NCI-H1092 (cell line): ENCODE results near the gene RRP36.
A peak's percentile ranks its signal among the peaks of the same experiment; 100 is the strongest.
"Not testable (repeated sequence)": the region's sequence is repeated elsewhere in the genome, so short reads cannot be mapped to it uniquely, and the experiment has no call there.

ENCODE experiments used
- DNase-seq: peaks from one replicate; lab custom pipeline; 2025; lab: John Stamatoyannopoulos, UW

The RRP36 gene

GRCh38 chr6:43037706-43038105, 16.3 kb downstream of the RRP36 start:
- no peak for DNase-seq

GRCh38 chr6:43038727-43039126, 17.3 kb downstream of the RRP36 start:
- DNase-seq = no peak

DNA sequence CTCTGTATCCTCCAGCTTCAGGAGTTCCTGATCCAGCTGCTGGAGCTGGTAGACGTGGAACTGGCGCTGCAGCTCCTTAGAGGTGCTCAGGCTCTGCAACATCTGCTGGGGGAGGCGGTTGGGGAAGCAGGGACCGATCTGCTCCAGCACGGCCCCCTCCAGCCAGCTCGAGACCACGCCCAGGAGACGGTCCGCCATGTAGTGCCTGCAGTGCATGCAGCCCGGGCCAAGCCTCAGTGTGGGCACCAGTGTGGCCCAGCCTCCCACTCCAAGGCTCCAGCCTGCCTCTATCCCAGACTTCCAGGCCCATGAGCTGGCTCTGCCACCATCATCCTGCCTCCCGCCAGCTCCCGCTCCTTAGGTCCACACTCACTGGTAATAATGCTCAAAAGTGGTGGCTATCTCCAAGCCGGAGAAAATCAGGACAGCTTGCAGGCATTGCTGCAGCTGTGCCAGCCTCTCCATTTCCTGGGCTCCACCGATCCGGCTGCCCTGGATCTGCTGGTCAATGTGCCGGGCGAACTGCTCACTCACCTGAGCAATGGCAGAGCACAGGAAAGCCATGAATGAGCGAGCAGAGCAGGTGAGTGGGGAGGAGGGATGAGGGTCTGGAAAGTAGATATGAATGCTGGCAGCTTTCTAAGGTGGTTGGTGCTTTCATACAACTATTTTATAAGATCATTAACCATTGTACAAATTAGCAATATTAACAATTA, 19.3 kb downstream of the RRP36 start:
- DNase-seq = no peak

- DNase-seq = not testable (repeated sequence)
Observed at GRCh38 chr6:43041475-43041874, 20.1 kb downstream of the RRP36 start.

- DNase-seq = no peak
Observed at GRCh38 chr6:43043310-43043709, 21.9 kb downstream of the RRP36 start.

DNA sequence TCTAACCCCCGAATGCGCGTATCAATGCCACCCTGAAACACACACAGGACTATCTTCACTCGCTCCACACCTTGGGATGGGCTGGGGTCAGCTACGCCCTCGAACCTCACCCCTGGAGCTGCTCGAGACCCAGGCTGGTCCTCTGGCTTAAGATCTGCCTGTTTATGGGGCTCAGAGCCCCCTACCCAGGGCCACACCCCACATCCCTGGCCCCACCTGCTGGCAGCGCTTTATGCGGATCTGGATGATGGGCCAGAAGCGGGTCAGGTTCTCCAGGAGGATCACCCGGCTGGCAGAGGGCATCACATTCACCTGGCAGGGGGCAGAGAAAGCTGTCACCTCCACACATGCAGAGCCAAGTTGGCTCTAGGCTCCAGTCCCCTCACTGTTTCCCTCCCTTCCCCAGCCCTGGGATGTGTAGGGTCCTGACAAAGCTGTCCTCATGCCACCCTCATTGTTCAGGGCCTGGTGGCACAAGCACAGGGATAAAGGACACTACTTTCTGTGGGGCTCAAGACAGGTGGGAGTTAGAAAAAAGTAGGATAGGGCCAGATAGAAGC, 24.0 kb downstream of the RRP36 start:
- DNase-seq = no peak

DNA sequence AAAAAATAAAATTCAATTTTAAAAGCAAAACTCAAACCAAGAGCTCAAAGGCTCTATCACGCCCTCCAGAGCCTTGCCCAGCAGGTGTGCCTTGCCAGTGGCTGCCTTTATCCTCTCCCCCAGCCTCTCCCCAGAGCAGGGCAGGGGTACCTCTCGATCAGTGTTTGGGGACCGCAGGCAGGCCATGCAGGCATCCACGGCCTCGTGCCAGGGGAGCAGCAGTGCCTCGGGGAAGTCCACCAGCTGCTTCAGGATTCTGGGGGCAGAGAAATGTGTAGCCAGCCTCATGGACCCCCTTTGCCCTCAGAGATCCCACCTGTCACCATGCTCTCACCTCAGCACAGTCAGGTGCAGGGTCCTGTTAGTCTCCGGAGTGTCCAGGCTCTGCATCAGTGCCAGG, 26.6 kb downstream of the RRP36 start:
- DNase-seq = no peak

DNA sequence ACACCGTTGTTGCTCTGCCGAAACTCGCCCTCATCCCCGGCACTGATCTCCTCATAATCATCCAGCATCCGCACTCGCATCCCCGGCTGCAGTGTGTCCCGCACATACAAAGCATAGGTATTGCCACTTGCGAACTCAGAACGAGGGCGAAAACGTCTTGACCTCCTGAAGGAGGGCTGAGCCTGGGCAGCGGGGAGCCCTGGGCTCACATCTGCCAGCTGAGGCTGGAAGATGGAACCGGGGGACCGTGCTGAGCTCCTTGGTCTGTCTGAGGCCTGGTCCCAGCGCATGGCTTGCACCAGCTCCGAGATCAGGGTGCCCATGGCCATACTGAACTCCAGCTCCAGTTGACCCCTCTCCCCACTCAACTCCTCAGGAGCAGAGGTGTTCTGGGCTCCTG, 29.6 kb downstream of the RRP36 start:
- no peak for DNase-seq

DNA sequence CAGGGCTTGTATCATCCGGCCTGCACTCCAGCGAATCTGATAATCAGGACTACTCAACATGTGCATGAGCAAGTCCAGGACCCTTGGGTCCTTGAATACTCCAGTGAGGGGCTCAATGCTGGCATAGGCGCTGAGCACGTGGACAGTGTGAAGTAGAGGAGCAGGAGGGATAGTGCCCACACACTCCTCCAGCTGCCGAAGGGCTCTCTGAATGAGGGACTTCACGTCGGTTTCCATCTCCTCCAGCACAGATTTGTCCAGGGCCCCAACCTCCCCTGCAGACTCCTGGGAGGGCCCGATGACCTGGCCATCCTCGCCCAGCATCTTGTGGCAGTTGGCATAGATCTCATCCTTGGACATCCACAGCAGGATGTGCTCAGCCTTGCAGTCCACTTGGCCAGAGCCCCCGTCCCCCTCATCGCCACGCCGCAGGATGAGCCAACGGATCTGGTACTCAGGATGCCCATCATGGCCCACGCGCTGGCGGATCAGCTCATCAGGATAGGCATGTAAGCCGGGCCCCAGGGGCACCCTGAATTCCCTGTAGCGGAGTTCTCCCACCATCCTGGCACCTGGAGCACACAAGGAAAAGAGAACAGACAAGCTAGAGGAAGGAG, 30.9 kb downstream of the RRP36 start:
- no peak for DNase-seq

- DNase-seq = no peak
Observed at GRCh38 chr6:43052842-43053544, 31.6 kb downstream of the RRP36 start.

DNA sequence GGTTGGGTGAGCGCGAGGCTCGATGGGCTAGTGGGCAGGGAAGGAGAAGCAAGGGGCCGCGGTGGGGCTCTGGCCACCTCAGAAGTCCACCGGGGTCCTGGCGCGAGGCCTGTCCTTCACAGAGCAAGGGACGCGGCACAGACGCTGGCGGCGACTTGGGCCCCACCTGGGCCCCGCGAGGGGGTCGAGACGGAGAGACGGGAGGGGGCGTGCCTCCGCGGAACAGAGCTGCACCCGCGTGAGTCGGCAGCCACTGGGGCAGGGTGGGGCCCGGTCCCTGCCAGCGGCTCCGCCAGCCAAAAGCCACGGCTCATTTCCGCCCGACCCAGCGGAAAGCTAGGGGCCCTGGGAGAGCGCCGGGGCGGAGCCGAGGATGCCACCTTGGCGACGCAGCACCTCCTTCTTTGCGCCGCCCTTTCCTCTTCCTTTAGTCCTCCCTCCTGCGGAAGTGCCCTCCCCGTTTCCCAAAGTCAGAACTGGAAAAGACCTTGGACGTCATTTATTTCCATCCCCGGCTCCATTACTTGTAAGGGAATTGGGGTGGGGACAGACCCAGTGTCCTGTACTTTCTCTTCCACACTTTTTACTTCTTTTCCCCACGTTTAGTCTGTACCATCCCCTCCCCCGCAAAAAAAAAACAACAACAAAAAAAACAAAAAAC, 32.3 kb downstream of the RRP36 start, which contains the start of gene CUL7:
TSS of gene CUL7 (minus strand) at position 307 of the 661 bp plus-strand sequence. CDS start 1,063 bp downstream, outside the sequence.
- peak; percentile 88 for DNase-seq

- DNase-seq = no peak
Observed at GRCh38 chr6:43054206-43054943, 33.0 kb downstream of the RRP36 start.

GRCh38 chr6:43055966-43056365, 34.5 kb downstream of the RRP36 start:
- DNase-seq = no peak

- DNase-seq = no peak
Observed at GRCh38 chr6:43058531-43058930, 37.1 kb downstream of the RRP36 start.

DNA sequence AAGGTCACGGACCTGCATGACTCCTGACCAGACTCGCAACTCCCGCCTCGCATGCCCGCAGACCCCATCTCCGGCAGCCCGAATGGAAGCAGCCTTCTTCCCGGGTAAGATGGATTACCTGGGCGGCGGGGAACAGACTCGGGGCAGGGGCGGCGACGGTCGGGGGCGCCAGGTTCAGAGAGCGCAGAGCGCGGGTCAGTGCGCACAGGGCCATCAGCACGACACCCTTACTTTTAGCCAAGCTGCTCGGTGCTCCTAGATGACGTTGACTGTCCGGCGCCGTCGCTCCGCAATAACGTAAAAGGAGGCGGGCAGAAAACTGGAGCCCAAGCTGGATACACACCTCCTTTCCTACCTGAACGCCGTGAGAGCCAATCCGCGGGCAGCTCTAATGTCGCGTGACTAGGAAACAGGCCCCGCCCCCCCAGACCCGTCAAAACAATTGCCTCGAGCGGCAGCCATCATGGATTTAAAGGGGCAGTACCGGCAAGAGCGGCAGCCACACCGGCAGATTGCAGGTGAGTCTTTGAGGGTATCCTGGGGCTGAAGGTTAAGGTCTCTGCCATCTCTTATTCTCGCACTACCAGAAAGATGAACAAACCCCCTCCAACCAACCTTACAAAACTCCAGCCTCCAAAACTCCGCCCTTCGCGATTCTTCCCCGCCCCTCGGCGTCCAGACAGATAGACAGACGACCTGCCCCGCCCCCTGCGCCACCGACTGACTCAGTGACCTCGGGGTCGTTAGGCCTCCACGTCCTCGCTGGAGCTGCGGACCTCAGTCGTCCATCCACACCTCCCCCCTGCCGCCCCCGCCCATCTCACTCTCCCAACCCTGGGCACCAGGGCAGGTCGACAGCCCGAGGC, 38.0 kb downstream of the RRP36 start, which contains the start of the genes KLC4 and MRPL2:
TSS of gene KLC4 (plus strand) at position 464 of the 866 bp plus-strand sequence. CDS start 1,705 bp downstream, outside the sequence.
TSS of gene MRPL2 (minus strand) at position 267 of the 866 bp plus-strand sequence. CDS start at position 214, 53 bp downstream.
- peak; percentile 99 for DNase-seq

- DNase-seq = no peak
Observed at GRCh38 chr6:43060034-43060754, 38.8 kb downstream of the RRP36 start.

DNA sequence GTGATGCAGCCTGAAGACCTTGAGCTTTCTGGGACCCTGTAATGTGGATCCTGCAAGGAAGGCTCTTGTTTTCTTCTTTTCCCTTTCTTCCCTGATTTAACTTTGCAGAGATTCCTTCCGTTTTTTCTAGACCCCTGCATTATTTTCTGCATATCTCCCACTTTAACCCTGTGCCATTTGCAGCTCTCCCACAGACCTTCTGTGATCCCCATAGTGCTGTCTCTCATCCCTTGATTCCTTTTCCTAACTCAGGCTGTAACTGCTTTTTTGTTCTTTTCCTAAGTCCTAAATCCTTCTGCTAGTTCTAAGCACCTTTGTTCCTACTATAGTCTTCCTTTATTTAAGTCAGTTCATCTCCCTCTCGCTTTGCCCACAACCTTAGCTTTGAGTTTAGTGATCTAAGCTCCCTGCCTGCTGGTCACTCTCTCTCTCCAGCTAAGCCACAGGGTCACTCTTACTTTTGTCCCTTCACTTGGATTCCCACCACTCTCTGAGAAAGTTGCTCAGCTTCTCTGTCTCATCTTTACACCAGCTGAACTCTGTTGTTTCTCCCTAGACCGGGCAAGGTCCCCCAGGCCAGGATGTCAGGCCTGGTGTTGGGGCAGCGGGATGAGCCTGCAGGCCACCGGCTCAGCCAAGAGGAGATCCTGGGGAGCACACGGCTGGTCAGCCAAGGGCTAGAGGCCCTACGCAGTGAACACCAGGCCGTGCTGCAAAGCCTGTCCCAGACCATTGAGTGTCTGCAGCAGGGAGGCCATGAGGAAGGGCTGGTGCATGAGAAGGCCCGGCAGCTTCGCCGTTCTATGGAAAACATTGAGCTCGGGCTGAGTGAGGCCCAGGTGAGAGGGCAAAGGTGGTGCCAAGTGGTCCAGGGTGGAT, 39.6 kb downstream of the RRP36 start:
- DNase-seq = no peak

DNA sequence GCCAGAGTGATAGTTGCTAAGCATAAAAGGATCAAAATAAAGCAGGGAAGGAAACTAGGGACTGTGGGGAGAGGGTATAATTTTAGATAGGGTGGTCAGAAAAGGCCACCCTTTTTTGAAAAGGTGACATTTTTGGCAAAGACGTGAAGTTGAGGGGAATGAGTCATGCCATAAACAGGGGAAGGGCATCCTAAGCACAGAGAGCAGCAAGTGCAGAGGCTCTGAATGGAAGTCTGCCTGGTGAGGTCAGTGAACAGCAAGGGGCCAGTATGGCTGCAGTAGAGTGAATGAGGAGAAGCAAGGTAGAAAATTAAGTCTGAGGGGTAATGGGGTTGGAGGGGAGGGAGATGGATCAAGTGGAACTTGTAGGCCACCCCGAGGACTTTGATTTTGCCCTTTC, 40.4 kb downstream of the RRP36 start:
- DNase-seq = no peak

DNA sequence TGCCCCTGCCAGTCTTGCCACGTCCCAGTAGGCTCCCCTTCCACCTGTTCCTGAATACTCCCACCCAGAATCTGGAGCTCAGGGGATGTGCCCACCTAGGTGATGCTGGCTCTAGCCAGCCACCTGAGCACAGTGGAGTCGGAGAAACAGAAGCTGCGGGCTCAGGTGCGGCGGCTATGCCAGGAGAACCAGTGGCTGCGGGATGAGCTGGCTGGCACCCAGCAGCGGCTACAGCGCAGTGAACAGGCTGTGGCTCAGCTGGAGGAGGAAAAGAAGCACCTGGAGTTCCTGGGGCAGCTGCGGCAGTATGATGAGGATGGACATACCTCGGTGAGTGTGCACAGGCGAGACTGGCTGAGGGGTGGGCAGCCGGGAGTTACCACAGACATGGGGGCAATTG, 41.4 kb downstream of the RRP36 start:
- no peak for DNase-seq
